HCT116 (cell line): ENCODE results near the gene PPP3R1.

ENCODE experiments used
- ATF3 ChIP-seq: IDR thresholded peaks from 2 replicates; pipeline ENCODE4 v1.6.1; 2012
- CBX3 ChIP-seq: IDR thresholded peaks from 2 replicates; pipeline ENCODE4 v1.6.1; 2012; ENCODE audit warnings: low read depth
- CEBPB ChIP-seq: IDR thresholded peaks from 2 replicates; pipeline ENCODE4 v1.6.1; 2012; ENCODE audit warnings: low read depth
- CTCF ChIP-seq, 3 experiments: fragments of 200-600 bp in 1 of 3; sonication (generic) in 1 of 3; IDR thresholded peaks in 2 of 3; conservative IDR thresholded peaks in 1 of 3; 2 replicates each; pipeline ENCODE4 v1.5.1; 2012 to 2017; ENCODE audit warnings: low read depth in 2 of 3, low read length in 2 of 3, antibody characterized with exemption in 1 of 3, borderline replicate concordance in 1 of 3, control low read depth in 1 of 3, mild to moderate bottlenecking in 1 of 3, mixed read lengths in 1 of 3, mixed run types in 1 of 3, moderate library complexity in 1 of 3; ENCODE audit not compliant: insufficient read depth in 1 of 3
- EZH2 ChIP-seq: fragments of 200-600 bp; sonication (generic); IDR thresholded peaks from 2 replicates; pipeline ENCODE4 v1.6.1; 2017; ENCODE audit warnings: antibody characterized with exemption, mixed run types
- JUND ChIP-seq: IDR thresholded peaks from 2 replicates; pipeline ENCODE4 v1.6.1; 2012
- MAX ChIP-seq: IDR thresholded peaks from 2 replicates; pipeline ENCODE4 v1.6.1; 2012
- RAD21 ChIP-seq: IDR thresholded peaks from 2 replicates; pipeline ENCODE4 v1.6.1; 2012; ENCODE audit warnings: low read depth, mild to moderate bottlenecking
- SP1 ChIP-seq: IDR thresholded peaks from 2 replicates; pipeline ENCODE4 v1.6.1; 2012; ENCODE audit warnings: low read depth

GRCh38 chr2:68156419-68156818 lies 95.9 kb downstream of the PPP3R1 start:
- TF ChIP-seq CEBPB (no peak), MAX (no peak), CTCF (IDR thresholded peaks at IDR 0.05 in 2 of 3, conservative IDR thresholded peaks at IDR 0.05 in 1 of 3; ENCODE audit: borderline replicate concordance in 1 of 3, insufficient read depth in 1 of 3, low read depth in 2 of 3, low read length in 2 of 3) (no peak), JUND (no peak), ATF3 (no peak), SP1 (no peak), CBX3 (no peak), EZH2 (no peak), RAD21 (no peak)
